Astrocyte (in vitro differentiated cells and primary cell): Measurements from ENCODE around the gene ANKS3. TPM values are rescaled to one million over a fixed set of nuclear protein-coding genes. Genes with fewer than 3 reads are reported as not detected.

Experiments used
- DNase-seq: peaks from one replicate; pipeline ENCODE4 v3.0.0-alpha.2; 2010; ENCODE audit warnings: low read depth
- FAIRE-seq: peaks from 2 replicates; lab custom pipeline; 2011; peaks lifted over from hg19 to GRCh38; lab: Jason Lieb, UNC
- H2AFZ ChIP-seq: 2 replicates; pipeline ENCODE4 v1.6.0; 2012; ENCODE audit warnings: low read depth, low read length, inconsistent platforms
- H3K27ac ChIP-seq: 2 replicates; pipeline ENCODE4 v1.5.1; 2011; ENCODE audit warnings: low read depth, low read length, inconsistent platforms
- H3K27me3 ChIP-seq: 2 replicates; pipeline ENCODE4 v1.6.0; 2011; ENCODE audit warnings: low read length, inconsistent platforms; ENCODE audit not compliant: insufficient read depth
- H3K36me3 ChIP-seq: 2 replicates; pipeline ENCODE4 v1.5.1; 2011; ENCODE audit warnings: low read length, inconsistent platforms; ENCODE audit not compliant: insufficient read depth
- H3K4me1 ChIP-seq: 2 replicates; pipeline ENCODE4 v1.5.1; 2011; ENCODE audit warnings: low read length, inconsistent platforms; ENCODE audit not compliant: insufficient read depth
- H3K4me2 ChIP-seq: 2 replicates; pipeline ENCODE4 v1.6.0; 2012; ENCODE audit warnings: low read length, inconsistent platforms
- H3K4me3 ChIP-seq: 2 replicates; pipeline ENCODE4 v1.5.1; 2011; ENCODE audit warnings: low read depth, mild to moderate bottlenecking, low read length, inconsistent platforms; ENCODE audit not compliant: insufficient read depth
- H3K79me2 ChIP-seq: 2 replicates; pipeline ENCODE4 v1.6.0; 2012; ENCODE audit warnings: mild to moderate bottlenecking, low read length, inconsistent platforms; ENCODE audit not compliant: insufficient read depth
- H3K9ac ChIP-seq: 2 replicates; pipeline ENCODE4 v1.6.0; 2012; ENCODE audit warnings: mild to moderate bottlenecking, low read length, inconsistent platforms
- H3K9me3 ChIP-seq: 2 replicates; pipeline ENCODE4 v1.5.1; 2012; ENCODE audit warnings: low read depth, mild to moderate bottlenecking, low read length, inconsistent platforms; ENCODE audit not compliant: insufficient read depth
- H4K20me1 ChIP-seq: 2 replicates; pipeline ENCODE4 v1.6.0; 2012; ENCODE audit warnings: low read length, inconsistent platforms; ENCODE audit not compliant: insufficient read depth
- H3K27ac Mint-ChIP-seq: one replicate; pipeline ENCODE4 v1.8.0; 2021; ENCODE audit warnings: mild to moderate bottlenecking, mixed read lengths; ENCODE audit not compliant: unreplicated experiment
- H3K27me3 Mint-ChIP-seq: one replicate; pipeline ENCODE4 v1.8.0; 2021; ENCODE audit warnings: low read depth, mixed read lengths; ENCODE audit not compliant: unreplicated experiment
- H3K36me3 Mint-ChIP-seq: one replicate; pipeline ENCODE4 v1.8.0; 2021; ENCODE audit warnings: low read depth, mixed read lengths; ENCODE audit not compliant: unreplicated experiment
- H3K4me1 Mint-ChIP-seq: one replicate; pipeline ENCODE4 v1.8.0; 2021; ENCODE audit warnings: low read depth, mixed read lengths; ENCODE audit not compliant: unreplicated experiment
- H3K4me3 Mint-ChIP-seq: one replicate; pipeline ENCODE4 v1.8.0; 2021; ENCODE audit warnings: mild to moderate bottlenecking, moderate library complexity, mixed read lengths; ENCODE audit not compliant: unreplicated experiment
- H3K9me3 Mint-ChIP-seq: one replicate; pipeline ENCODE4 v1.8.0; 2021; ENCODE audit warnings: mild to moderate bottlenecking, mixed read lengths; ENCODE audit not compliant: unreplicated experiment
- EZH2 ChIP-seq: IDR thresholded peaks from 2 replicates; pipeline ENCODE4 v1.6.1; 2012; ENCODE audit warnings: mild to moderate bottlenecking, low read length, inconsistent platforms; ENCODE audit not compliant: insufficient read depth
- total RNA-seq: library from RNA; stranded (reverse); gene quantifications from 2 replicates; pipeline ENCODE4 v1.2.1, GENCODE V29; 2021
- TF ChIP-seq, protein P1 (sequence below): IDR thresholded peaks from 2 replicates; pipeline ENCODE4 v1.5.1; 2011; ENCODE audit warnings: low read depth, mild to moderate bottlenecking, inconsistent platforms, low read length, moderate library complexity; ENCODE audit not compliant: insufficient read depth

Gene ANKS3
- total RNA-seq, 1 donor from 2014 or later = 27.2 TPM

DNA sequence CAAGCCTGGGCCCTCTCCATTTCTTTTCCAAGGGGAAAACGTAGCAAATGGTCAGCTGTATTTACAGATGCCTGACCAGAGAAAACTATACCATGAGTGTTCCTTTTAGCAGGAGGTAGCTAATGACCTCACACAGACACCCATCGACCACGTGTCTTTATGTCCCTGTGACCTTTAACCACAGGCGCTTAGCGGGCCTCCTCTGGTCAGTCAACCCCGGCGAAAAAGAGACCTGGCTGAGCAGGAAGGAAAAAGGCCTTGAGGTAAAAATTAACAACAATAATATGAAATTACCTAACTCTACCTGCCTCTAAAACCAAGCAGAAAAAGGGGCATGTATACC is 31.6 kb downstream of the ANKS3 start:
- no peak overlapping the region for H3K4me2 ChIP-seq
- TF ChIP-seq, protein P1, sequence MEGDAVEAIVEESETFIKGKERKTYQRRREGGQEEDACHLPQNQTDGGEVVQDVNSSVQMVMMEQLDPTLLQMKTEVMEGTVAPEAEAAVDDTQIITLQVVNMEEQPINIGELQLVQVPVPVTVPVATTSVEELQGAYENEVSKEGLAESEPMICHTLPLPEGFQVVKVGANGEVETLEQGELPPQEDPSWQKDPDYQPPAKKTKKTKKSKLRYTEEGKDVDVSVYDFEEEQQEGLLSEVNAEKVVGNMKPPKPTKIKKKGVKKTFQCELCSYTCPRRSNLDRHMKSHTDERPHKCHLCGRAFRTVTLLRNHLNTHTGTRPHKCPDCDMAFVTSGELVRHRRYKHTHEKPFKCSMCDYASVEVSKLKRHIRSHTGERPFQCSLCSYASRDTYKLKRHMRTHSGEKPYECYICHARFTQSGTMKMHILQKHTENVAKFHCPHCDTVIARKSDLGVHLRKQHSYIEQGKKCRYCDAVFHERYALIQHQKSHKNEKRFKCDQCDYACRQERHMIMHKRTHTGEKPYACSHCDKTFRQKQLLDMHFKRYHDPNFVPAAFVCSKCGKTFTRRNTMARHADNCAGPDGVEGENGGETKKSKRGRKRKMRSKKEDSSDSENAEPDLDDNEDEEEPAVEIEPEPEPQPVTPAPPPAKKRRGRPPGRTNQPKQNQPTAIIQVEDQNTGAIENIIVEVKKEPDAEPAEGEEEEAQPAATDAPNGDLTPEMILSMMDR = no peak
- no peak for TF ChIP-seq EZH2
- H3K27ac ChIP-seq = no peak overlapping the region
- H3K27me3 ChIP-seq = no peaks in the 10 kb centered on the region
- no peak overlapping the region for H3K9ac ChIP-seq
- peaks cover 15% of the 10 kb centered on the region for H4K20me1 ChIP-seq
- H3K4me1 ChIP-seq = no peaks in the 10 kb centered on the region
- DNase-seq = no peak
- H3K9me3 ChIP-seq = no peaks in the 10 kb centered on the region
- H3K27ac Mint-ChIP-seq = no peak overlapping the region
- no peaks in the 10 kb centered on the region for H3K27me3 Mint-ChIP-seq
- FAIRE-seq = no peak
- H3K79me2 ChIP-seq = no peaks in the 10 kb centered on the region
- H3K4me3 ChIP-seq = no peak overlapping the region
- no peaks in the 10 kb centered on the region for H3K9me3 Mint-ChIP-seq
- no peak overlapping the region for H2AFZ ChIP-seq
- H3K4me3 Mint-ChIP-seq = no peak overlapping the region
- peaks cover 13% of the 10 kb centered on the region for H3K36me3 ChIP-seq
- peaks cover 6% of the 10 kb centered on the region for H3K4me1 Mint-ChIP-seq
- H3K36me3 Mint-ChIP-seq = peaks cover 21% of the 10 kb centered on the region

DNA sequence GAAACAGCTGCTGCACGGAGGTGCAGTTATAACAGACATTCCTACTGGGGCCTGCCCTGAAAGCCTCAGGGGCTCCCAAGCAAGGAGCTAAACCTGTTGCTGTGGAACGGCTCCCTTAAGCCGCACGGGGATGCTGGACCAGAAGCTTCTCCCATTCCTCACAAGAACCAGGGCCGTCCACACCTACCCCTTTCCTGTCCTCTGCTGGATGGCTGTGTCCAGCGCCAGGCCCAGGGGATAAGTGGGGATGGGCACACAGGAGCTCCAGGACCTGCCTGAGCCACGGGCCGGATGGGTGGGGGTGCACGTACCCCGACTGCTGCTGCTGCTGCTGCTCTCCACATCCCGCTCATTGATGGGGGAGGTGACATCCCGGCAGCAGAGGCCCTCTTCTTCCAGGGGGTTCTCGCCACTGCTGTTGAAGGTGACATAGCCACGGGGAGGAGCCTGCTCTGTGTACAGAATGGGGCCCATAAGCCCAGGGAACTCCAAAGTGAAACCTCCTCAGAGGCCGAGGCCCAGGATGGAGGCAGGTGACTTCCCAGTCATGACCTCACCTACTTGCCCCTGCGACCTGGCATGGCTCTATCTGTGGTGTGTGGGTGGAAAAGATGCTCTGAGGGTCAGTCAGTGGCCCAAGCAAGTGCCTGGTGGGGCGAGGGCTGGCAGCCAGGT is 32.1 kb downstream of the ANKS3 start:
- Histone ChIP-seq H3K4me3 (no peak overlapping the region), H3K9me3 (no peaks in the 10 kb centered on the region), H3K79me2 (no peaks in the 10 kb centered on the region), H3K4me2 (no peak overlapping the region), H3K27me3 (no peaks in the 10 kb centered on the region), H3K9ac (no peak overlapping the region), H3K27ac (no peak overlapping the region), H2AFZ (no peak overlapping the region), H4K20me1 (peaks cover 15% of the 10 kb centered on the region), H3K36me3 (peaks cover 13% of the 10 kb centered on the region), H3K4me1 (no peaks in the 10 kb centered on the region)
- no peak overlapping the region for H3K27ac Mint-ChIP-seq
- H3K4me3 Mint-ChIP-seq = no peak overlapping the region
- DNase-seq (no peak), FAIRE-seq (no peak)
- TF ChIP-seq, protein P1 = no peak
- no peak for TF ChIP-seq EZH2
- no peaks in the 10 kb centered on the region for H3K27me3 Mint-ChIP-seq
- H3K36me3 Mint-ChIP-seq = peaks cover 19% of the 10 kb centered on the region
- peaks cover 5% of the 10 kb centered on the region for H3K4me1 Mint-ChIP-seq
- no peaks in the 10 kb centered on the region for H3K9me3 Mint-ChIP-seq

DNA sequence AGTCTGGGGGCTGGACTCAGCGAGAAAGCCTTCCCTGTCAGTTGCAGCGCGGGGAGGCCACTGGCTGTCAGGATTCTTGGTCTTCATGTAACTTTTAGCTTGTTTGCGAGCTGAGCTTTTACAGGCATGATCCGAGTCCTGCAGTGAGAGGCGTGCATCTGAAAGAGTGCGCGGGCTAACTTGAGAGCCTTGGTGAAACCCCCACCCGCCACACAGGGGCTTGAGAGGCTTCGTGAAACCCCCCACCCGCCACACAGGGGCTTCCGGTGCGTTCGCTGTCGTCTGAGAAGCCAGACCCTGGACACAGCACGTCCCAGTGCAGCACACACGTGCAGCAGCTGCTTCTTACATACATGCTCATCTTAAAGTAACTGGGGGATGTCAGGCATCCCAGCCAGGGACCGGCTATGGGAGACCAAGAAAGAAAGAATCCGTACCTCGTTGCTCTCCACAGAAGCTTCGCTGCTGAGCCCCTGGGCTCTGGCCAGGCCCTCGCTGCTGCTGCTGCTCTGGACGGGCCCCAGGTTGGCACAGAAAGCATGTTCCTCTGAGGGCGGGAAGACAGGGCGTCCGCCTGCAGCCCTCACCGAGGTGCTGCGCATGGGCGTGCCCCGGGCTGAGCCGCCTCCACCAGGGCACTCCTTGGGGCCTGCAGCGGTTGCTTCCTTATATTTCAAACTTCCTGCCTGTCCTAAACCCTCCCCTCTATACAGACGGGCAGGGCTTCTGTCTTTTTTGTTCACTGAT is 32.9 kb downstream of the ANKS3 start:
- Mint-ChIP-seq H3K4me3 (no peak overlapping the region), H3K27ac (no peak overlapping the region), H3K36me3 (peaks cover 14% of the 10 kb centered on the region), H3K27me3 (no peaks in the 10 kb centered on the region), H3K9me3 (no peaks in the 10 kb centered on the region), H3K4me1 (peaks cover 3% of the 10 kb centered on the region)
- H3K4me2 ChIP-seq = no peak overlapping the region
- no peak overlapping the region for H3K27ac ChIP-seq
- no peak for TF ChIP-seq EZH2
- TF ChIP-seq, protein P1 = no peak
- no peak overlapping the region for H2AFZ ChIP-seq
- H3K36me3 ChIP-seq = peaks cover 16% of the 10 kb centered on the region
- FAIRE-seq (no peak), DNase-seq (no peak)
- no peaks in the 10 kb centered on the region for H3K4me1 ChIP-seq
- H3K27me3 ChIP-seq = no peaks in the 10 kb centered on the region
- H3K79me2 ChIP-seq = no peaks in the 10 kb centered on the region
- no peaks in the 10 kb centered on the region for H3K9me3 ChIP-seq
- no peak overlapping the region for H3K9ac ChIP-seq
- no peak overlapping the region for H3K4me3 ChIP-seq
- peaks cover 18% of the 10 kb centered on the region for H4K20me1 ChIP-seq
